A549 (cell line): ENCODE results near the gene OSGIN1.

Experiments
- CTCF ChIP-seq: fragments of >200 bp; sonication (Bioruptor Twin); formaldehyde crosslinking; IDR thresholded peaks from 3 replicates; pipeline ENCODE4 v1.5.1; 2016
- MAFK ChIP-seq: fragments of 450-650 bp; IDR thresholded peaks from 2 replicates; pipeline ENCODE4 v1.6.1; 2014; ENCODE audit not compliant: partially characterized antibody
- PBX3 ChIP-seq: IDR thresholded peaks from 2 replicates; pipeline ENCODE4 v1.6.1; 2012
- USF2 ChIP-seq: fragments of 450-650 bp; IDR thresholded peaks from 2 replicates; pipeline ENCODE4 v1.6.1; 2014; ENCODE audit warnings: antibody characterized with exemption
- TF ChIP-seq, protein P1 (sequence below): IDR thresholded peaks from 2 replicates; pipeline ENCODE4 v1.6.1; 2012; ENCODE audit warnings: low read depth, borderline replicate concordance

- TF ChIP-seq CTCF (no peak), PBX3 (no peak), MAFK (no peak), USF2 (no peak)
- TF ChIP-seq, protein P1, sequence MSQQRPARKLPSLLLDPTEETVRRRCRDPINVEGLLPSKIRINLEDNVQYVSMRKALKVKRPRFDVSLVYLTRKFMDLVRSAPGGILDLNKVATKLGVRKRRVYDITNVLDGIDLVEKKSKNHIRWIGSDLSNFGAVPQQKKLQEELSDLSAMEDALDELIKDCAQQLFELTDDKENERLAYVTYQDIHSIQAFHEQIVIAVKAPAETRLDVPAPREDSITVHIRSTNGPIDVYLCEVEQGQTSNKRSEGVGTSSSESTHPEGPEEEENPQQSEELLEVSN: no peak
These were observed 14.1 kb downstream of the OSGIN1 start for GRCh38 chr16:83967091-83967490.
